Measurements from ENCODE around the gene B4GALNT4.
"Not testable (repeated sequence)": the region's sequence is repeated elsewhere in the genome, so short reads cannot be mapped to it uniquely, and the experiment has no call there.

The B4GALNT4 gene

DNA sequence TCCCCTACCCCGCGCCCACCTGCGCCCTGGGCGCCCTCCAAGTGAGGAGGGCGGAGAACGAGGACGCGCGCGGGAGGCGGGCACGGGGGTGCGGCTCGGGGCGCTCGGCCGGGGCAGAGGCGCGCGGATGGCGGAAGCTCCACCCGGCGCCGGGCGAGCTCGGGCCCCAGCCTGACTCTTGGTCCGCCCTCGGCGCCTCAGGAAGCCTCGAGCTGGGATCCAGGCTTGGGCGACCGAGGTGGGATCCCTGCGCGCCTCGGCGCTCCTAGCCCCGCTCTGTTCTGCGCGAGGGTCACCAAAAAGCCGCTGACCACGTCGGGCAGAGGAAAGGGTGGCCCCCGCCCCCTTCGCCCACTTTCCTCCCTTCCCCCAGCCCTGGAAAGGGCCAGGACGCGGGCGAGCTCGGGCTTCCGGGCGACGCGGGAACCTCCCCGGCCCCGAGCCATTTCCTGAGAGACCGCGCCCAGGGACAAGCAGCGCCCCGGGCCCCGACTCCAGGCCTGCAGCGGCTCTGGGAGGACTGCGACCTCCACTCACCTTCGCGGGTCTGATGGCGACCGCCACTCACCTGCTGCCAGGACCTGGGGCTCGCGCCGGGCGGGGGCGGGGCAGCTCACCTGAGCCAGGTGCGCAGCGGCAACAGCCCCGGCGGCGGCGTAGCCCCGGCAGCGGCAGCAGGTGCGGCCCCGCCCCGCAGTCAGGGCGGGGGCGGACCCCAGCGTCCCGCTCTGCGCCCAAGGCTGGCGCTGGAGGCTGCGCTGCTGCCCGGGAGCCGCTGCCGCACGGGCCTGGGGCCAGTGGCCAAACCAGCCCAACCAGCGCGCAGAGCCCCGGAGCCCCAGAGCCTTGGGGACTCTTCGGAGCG lies 47.7 kb downstream of the B4GALNT4 start:
- DNase-seq (ENCODE audit: insufficient read length, low spot score) = no peak
- TF ChIP-seq TAF1 (IDR thresholded peaks at IDR 0.05; ENCODE audit: low read depth, low read length) (no peak), POLR2A (IDR thresholded peaks at IDR 0.05; ENCODE audit: low read depth, low read length) (no peak)
- FAIRE-seq = peak; percentile 40

DNA sequence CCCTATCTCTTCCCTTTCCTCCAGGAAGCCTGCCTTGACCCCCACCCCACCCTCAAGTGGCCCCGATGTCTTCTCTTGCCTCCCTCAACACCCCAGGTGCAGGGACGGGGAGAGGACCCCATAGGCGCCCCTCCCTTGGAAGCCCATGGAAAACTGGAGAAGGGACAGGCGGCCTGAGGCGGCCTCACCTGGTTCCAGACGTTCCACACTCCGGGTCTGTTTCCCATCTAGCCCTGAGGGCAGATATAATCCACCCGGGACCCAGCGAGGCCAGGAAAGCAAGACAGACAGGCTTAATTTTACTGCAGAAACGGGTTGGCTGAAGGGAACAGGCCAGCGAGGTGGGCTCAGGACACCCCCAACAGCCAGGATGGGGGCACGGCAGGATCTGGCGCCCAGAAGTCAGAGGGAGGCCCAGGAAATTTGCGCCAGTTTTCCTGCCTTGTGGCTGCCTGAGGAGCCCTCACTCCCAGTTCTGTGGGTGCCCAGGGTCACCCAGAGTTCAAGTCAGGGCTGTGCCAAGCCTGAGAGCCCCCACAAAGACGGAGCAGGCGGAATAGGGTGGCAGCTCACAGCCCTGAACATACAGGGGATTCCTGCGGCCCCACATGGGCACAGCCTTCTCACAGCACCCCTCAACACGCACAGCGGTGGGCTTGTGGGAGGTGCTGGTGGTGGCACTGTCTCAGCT lies 48.5 kb downstream of the B4GALNT4 start:
- DNase-seq (ENCODE audit: insufficient read length, low spot score) (no peak), FAIRE-seq (no peak)
- TF ChIP-seq POLR2AphosphoS5 (IDR thresholded peaks at IDR 0.05; ENCODE audit: low read depth, low read length) = no peak
- TF ChIP-seq POU2F2 (IDR thresholded peaks at IDR 0.05; ENCODE audit: low read depth, low read length) = no peak
- TF ChIP-seq POLR2A (IDR thresholded peaks at IDR 0.05; ENCODE audit: low read depth, low read length) = no peak
- TF ChIP-seq PAX5 (IDR thresholded peaks at IDR 0.05; ENCODE audit: insufficient read depth, low read length, severe bottlenecking) = no peak
- TF ChIP-seq SPI1 (IDR thresholded peaks at IDR 0.05; ENCODE audit: low read depth, low read length) = no peak
- TF ChIP-seq TAF1 (IDR thresholded peaks at IDR 0.05; ENCODE audit: low read depth, low read length) = no peak

DNA sequence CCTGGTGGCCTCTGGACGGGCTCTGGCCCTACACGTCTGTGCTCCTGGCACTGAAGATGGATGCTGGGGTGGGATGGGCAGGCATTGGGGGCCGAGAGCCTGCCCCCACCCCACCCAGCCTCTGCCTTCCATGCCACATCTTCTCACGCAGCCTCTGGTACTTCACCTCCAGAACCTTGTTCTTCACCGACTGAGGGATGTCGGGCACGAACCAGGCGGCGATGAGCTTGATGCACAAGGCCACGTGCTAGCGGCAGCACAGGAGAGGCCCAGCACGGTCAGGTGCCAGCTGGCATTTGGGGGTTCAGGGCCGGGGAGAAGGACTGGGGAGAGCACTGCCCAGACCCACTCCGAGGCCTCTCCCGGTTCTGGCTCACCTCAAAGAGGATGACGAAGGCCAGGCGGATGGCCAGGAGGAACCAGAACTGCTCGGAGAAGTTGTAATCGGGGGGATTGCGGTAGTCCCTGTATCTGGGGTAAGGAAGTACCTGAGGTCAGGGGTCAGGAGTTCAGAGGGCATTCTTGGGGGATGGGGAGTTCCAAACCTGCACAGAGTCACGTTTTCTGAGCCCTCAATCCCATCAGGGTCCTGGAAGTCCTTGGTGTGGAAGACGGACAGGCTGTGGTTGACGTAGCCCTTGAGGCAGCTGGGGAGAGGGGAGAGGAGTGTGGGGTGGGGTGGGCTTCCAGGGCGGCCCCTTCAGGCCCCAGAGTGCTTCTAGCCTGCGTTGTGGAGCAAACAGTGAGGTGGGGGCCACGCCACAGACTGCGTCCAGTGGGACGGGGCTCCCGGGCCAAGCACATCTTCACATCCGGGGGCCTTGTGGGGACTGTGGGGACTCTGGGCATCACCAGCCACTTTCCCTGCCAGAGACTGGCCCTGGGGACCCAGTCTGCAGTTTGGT lies 49.3 kb downstream of the B4GALNT4 start:
- FAIRE-seq = no peak
- TF ChIP-seq TAF1 (IDR thresholded peaks at IDR 0.05; ENCODE audit: low read depth, low read length) = no peak
- no peak for TF ChIP-seq POLR2A (IDR thresholded peaks at IDR 0.05; ENCODE audit: low read depth, low read length)
- no peak for TF ChIP-seq SPI1 (IDR thresholded peaks at IDR 0.05; ENCODE audit: low read depth, low read length)
- TF ChIP-seq PAX5 (IDR thresholded peaks at IDR 0.05; ENCODE audit: insufficient read depth, low read length, severe bottlenecking) = no peak
- TF ChIP-seq POU2F2 (IDR thresholded peaks at IDR 0.05; ENCODE audit: low read depth, low read length) = no peak
- no peak for TF ChIP-seq POLR2AphosphoS5 (IDR thresholded peaks at IDR 0.05; ENCODE audit: low read depth, low read length)
- DNase-seq (ENCODE audit: insufficient read length, low spot score) = no peak

DNA sequence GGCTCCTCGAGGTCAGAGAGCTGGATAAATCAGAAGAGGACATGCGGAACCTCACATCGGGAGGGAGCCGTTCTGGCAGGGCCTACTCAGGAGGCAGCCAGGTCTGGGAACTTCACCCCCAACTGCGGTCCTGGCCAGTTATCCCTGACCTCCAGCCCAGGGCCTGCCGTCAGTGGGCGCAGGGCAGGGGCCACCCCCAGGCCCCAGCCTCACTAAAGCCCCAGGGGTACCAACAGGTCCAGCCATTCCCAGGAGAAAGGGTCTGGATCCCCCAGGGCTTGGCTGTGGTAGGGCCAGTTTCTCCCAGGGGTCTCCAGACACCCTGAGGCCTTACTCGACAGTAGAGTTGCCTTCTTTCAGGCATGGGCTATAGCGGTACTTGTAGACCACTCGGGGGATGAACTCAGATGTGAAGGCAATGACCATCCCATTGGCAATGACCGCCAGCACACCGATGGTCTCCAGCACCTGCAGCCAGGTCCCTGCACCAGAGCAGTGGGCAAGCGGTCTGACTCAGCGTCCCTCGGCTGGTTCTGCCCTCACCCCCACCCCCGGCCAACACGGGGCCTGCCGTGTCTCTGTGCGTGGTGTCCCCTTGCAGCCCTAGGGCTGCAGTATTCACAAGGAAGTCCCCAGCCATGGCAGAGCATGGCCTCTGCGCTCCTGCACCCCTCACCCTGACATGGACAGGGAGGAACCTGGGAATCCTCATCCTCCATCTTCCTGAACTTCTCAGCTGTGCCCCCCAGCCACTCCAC lies 50.1 kb downstream of the B4GALNT4 start:
- TF ChIP-seq SPI1 (IDR thresholded peaks at IDR 0.05; ENCODE audit: low read depth, low read length) (no peak), PAX5 (IDR thresholded peaks at IDR 0.05; ENCODE audit: insufficient read depth, low read length, severe bottlenecking) (no peak), POLR2AphosphoS5 (IDR thresholded peaks at IDR 0.05; ENCODE audit: low read depth, low read length) (no peak), POU2F2 (IDR thresholded peaks at IDR 0.05; ENCODE audit: low read depth, low read length) (no peak), TAF1 (IDR thresholded peaks at IDR 0.05; ENCODE audit: low read depth, low read length) (no peak)
- DNase-seq (ENCODE audit: insufficient read length, low spot score) (no peak), FAIRE-seq (no peak)

DNA sequence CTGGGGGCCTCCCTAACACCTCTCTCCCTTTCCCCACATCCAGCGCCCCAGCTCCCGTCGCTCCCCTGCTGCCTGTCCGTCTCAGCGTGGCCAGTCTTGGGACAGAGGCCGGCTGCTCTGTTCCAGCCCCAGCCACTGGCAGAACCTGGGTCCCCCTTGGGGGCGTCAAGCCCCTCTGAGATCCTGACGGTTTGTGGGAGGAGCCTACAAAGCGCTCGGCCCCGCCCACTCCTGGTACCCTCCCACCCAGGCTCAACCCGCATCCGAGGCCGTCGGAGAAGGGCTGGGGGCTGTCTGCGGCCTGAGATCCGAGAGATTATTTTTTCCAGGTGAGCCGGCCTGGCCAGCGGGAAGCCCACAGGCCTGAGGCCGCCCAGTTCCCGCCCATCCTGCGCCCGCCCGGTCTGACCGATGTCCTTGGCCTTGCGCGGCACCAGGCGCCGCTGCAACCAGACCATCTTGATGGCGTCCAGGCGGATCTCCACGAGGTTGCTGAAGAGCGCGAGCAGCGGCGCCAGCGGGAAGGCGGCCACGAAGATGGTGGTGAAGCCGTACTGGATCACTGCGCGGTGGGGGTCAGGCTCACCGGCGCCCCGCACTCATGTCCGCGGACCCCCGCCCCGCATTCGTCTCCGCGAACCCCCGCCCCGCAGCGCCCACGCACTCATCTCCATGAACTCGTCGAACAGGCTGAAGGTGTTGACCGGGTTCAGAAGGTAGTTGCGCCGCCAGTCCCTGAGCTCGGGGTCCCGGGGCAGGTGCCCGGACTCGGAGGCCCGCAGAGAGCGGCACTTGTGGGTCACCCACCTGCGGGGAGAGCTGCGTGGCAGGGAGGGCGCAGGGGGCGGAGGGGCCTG lies 51.0 kb downstream of the B4GALNT4 start:
- FAIRE-seq = no peak
- no peak for DNase-seq (ENCODE audit: insufficient read length, low spot score)
- no peak for TF ChIP-seq POU2F2 (IDR thresholded peaks at IDR 0.05; ENCODE audit: low read depth, low read length)
- no peak for TF ChIP-seq POLR2AphosphoS5 (IDR thresholded peaks at IDR 0.05; ENCODE audit: low read depth, low read length)
- no peak for TF ChIP-seq PAX5 (IDR thresholded peaks at IDR 0.05; ENCODE audit: insufficient read depth, low read length, severe bottlenecking)
- no peak for TF ChIP-seq TAF1 (IDR thresholded peaks at IDR 0.05; ENCODE audit: low read depth, low read length)
- no peak for TF ChIP-seq SPI1 (IDR thresholded peaks at IDR 0.05; ENCODE audit: low read depth, low read length)
- no peak for TF ChIP-seq POLR2A (IDR thresholded peaks at IDR 0.05; ENCODE audit: low read depth, low read length)

DNA sequence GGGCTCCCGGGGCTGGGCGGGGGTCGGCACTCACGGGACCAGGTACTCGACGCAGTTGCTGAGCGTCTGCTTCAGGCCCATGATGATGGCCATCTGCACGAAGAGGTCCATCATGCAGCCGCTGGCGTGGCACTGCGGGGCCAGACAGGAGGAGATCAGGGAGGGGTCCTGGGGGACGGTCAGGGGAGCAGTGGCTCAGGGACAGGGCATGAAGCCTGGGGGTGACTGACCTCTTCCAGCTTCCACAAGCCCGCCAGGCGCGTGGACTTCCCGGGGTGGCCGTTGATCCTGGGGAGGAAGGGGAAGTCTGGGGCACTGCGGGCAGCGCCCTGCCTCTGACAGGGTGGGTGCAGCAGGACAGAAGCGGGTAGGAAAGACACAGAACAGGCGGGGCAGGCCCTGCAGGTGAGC lies 51.6 kb downstream of the B4GALNT4 start:
- TF ChIP-seq SPI1 (IDR thresholded peaks at IDR 0.05; ENCODE audit: low read depth, low read length) (no peak), TAF1 (IDR thresholded peaks at IDR 0.05; ENCODE audit: low read depth, low read length) (no peak), POU2F2 (IDR thresholded peaks at IDR 0.05; ENCODE audit: low read depth, low read length) (no peak), POLR2AphosphoS5 (IDR thresholded peaks at IDR 0.05; ENCODE audit: low read depth, low read length) (no peak), POLR2A (IDR thresholded peaks at IDR 0.05; ENCODE audit: low read depth, low read length) (no peak), PAX5 (IDR thresholded peaks at IDR 0.05; ENCODE audit: insufficient read depth, low read length, severe bottlenecking) (no peak)
- FAIRE-seq = no peak
- DNase-seq (ENCODE audit: insufficient read length, low spot score) = no peak

DNA sequence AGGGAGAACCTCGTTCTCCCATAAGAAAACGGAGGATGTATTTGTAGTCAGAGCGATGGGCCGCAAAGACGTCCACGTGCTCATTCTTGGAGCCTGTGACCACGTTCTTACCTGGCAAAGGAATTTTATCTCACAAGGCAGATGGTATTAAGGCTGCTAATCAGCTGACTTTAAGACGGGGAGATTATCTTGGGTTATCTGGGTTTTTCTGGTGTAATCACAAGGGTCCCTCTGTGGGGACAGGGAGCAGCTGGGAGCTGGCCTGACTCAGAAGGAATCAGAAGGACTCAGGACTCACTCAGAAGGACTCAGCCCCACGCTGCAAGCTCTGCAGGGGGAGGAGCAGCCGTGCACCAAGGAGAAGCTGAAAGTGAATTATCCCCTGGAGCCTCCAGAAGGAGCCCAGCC lies 53.0 kb downstream of the B4GALNT4 start:
- FAIRE-seq (no peak), DNase-seq (ENCODE audit: insufficient read length, low spot score) (no peak)
- TF ChIP-seq POU2F2 (IDR thresholded peaks at IDR 0.05; ENCODE audit: low read depth, low read length) (no peak), POLR2A (IDR thresholded peaks at IDR 0.05; ENCODE audit: low read depth, low read length) (no peak), POLR2AphosphoS5 (IDR thresholded peaks at IDR 0.05; ENCODE audit: low read depth, low read length) (no peak), SPI1 (IDR thresholded peaks at IDR 0.05; ENCODE audit: low read depth, low read length) (no peak), TAF1 (IDR thresholded peaks at IDR 0.05; ENCODE audit: low read depth, low read length) (no peak), PAX5 (IDR thresholded peaks at IDR 0.05; ENCODE audit: insufficient read depth, low read length, severe bottlenecking) (no peak)

DNA sequence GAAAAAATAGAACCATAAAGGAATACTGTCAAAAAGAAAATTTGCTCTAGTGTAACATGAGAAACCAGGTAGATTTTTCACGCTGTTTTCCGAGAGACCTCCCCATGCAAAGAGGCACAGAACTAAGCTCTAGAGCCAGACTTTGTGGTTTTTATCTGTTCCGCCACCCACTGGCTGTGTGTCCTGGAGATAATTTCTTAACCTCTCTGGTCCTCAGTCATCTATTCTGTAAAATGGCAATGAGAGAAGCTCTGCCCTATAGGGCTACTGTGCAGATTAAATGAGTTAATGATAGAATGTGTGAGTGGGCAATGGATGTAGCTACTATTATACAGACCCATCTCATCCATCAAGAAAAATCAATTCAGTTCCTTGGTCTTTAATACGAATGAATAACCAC lies 54.9 kb downstream of the B4GALNT4 start:
- no peak for FAIRE-seq

DNA sequence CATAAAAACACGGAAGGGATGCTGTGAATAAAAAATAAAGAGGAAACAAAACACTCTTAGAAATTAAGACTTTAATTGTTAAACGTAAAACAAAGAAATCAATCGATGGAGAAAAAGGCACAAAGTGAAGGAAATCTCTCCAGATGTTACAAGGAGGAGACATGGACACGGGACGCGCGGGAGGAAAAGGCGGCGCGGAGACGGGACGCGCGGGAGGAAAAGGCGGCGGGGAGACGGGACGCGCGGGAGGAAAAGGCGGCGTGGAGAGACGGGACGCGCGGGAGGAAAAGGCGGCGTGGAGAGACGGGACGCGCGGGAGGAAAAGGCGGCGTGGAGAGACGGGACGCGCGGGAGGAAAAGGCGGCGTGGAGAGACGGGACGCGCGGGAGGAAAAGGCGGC lies 55.5 kb downstream of the B4GALNT4 start:
- not testable (repeated sequence) for FAIRE-seq; DNase-seq (ENCODE audit: insufficient read length, low spot score)

More for the DNA sequence above, 54.9 kb downstream of the B4GALNT4 start:
- DNase-seq (ENCODE audit: insufficient read length, low spot score) = no peak
- no peak for TF ChIP-seq POLR2AphosphoS5 (IDR thresholded peaks at IDR 0.05; ENCODE audit: low read depth, low read length)
- TF ChIP-seq POU2F2 (IDR thresholded peaks at IDR 0.05; ENCODE audit: low read depth, low read length) = no peak
- TF ChIP-seq SPI1 (IDR thresholded peaks at IDR 0.05; ENCODE audit: low read depth, low read length) = no peak
- TF ChIP-seq POLR2A (IDR thresholded peaks at IDR 0.05; ENCODE audit: low read depth, low read length) = no peak
- TF ChIP-seq TAF1 (IDR thresholded peaks at IDR 0.05; ENCODE audit: low read depth, low read length) = no peak
- no peak for TF ChIP-seq PAX5 (IDR thresholded peaks at IDR 0.05; ENCODE audit: insufficient read depth, low read length, severe bottlenecking)
